IMR-90 (cell line): ENCODE measurements around the gene PITX2. TPM values are rescaled to one million over a fixed set of nuclear protein-coding genes. Genes with fewer than 3 reads are reported as not detected.

Experiments used
- ATAC-seq: fragments of 200-7000 bp; cut with Tn5 transposase; 2 replicates; pipeline ENCODE4 v1.9.1; 2020; ENCODE audit warnings: low read depth, mild to moderate bottlenecking, moderate library complexity
- BruUV-seq: library from RNA; stranded (reverse); fragments of 400-500 nt; replicated peaks from 2 replicates; lab custom pipeline; 2021; lab: Mats Ljungman, UMichigan
- CTCF ChIA-PET: fragments of 300-600 bp; formaldehyde crosslinking; extraction: SDS; loops from one replicate; lab custom pipeline; 2021; ENCODE audit warnings: antibody characterized with exemption; lab: Yijun Ruan, JAX
- POLR2A ChIA-PET: fragments of 300-600 bp; sonication (Branson Sonifier 250); formaldehyde crosslinking; loops from one replicate; lab custom pipeline; 2022; ENCODE audit warnings: antibody characterized with exemption; ENCODE audit not compliant: unreplicated experiment; lab: Charles Lee
- DNase-seq: peaks from one replicate; pipeline ENCODE4 v3.0.0; 2013
- H2AFZ ChIP-seq: replicated peaks from 2 replicates; pipeline ENCODE3; 2013; ENCODE audit warnings: low read length, mild to moderate bottlenecking; ENCODE audit not compliant: poor library complexity
- H2AK5ac ChIP-seq: 2 replicates; pipeline ENCODE4 v1.6.1; 2013; ENCODE audit warnings: low read depth, low read length, inconsistent platforms
- H2AK9ac ChIP-seq: replicated peaks from 2 replicates; pipeline ENCODE3; 2013; ENCODE audit warnings: mild to moderate bottlenecking, low read depth, low read length, moderate library complexity; ENCODE audit not compliant: poor library complexity
- H2BK120ac ChIP-seq: 2 replicates; pipeline ENCODE4 v1.6.1; 2013; ENCODE audit warnings: low read depth, low read length, inconsistent platforms
- H2BK15ac ChIP-seq: 3 replicates; pipeline ENCODE4 v1.6.1; 2013; ENCODE audit warnings: low read depth, low read length, inconsistent platforms
- H2BK20ac ChIP-seq: 2 replicates; pipeline ENCODE4 v1.6.1; 2013; ENCODE audit warnings: low read depth, mild to moderate bottlenecking, inconsistent platforms, low read length, moderate library complexity
- H2BK5ac ChIP-seq: 2 replicates; pipeline ENCODE4 v1.6.1; 2013; ENCODE audit warnings: mild to moderate bottlenecking, low read depth, low read length, inconsistent platforms; ENCODE audit not compliant: poor library complexity, severe bottlenecking
- H3K14ac ChIP-seq: replicated peaks from 2 replicates; pipeline ENCODE4 v1.6.1; 2013; ENCODE audit warnings: low read depth, low read length, inconsistent platforms
- H3K18ac ChIP-seq: 2 replicates; pipeline ENCODE4 v1.6.1; 2013; ENCODE audit warnings: low read depth, low read length, control low read depth
- H3K23ac ChIP-seq: 2 replicates; pipeline ENCODE4 v1.6.1; 2013; ENCODE audit warnings: low read depth, low read length, inconsistent platforms
- H3K27ac ChIP-seq: 2 replicates; pipeline ENCODE4 v1.5.1; 2013; ENCODE audit warnings: mild to moderate bottlenecking, control low read depth, low read length; ENCODE audit not compliant: insufficient read depth
- H3K27me3 ChIP-seq: 2 replicates; pipeline ENCODE4 v1.6.1; 2013; ENCODE audit warnings: low read length; ENCODE audit not compliant: control insufficient read depth, insufficient read depth
- H3K36me3 ChIP-seq: 2 replicates; pipeline ENCODE4 v1.6.1; 2013; ENCODE audit warnings: low read length, mixed read lengths; ENCODE audit not compliant: control insufficient read depth, insufficient read depth
- H3K4ac ChIP-seq: 2 replicates; pipeline ENCODE4 v1.6.1; 2013; ENCODE audit warnings: low read depth, low read length, inconsistent platforms
- H3K4me1 ChIP-seq: 2 replicates; pipeline ENCODE4 v1.6.1; 2013; ENCODE audit warnings: low read length, mixed read lengths; ENCODE audit not compliant: control insufficient read depth, insufficient read depth
- H3K4me2 ChIP-seq: 2 replicates; pipeline ENCODE4 v1.6.1; 2013; ENCODE audit warnings: low read depth, mild to moderate bottlenecking, control low read depth, low read length, moderate library complexity
- H3K4me3 ChIP-seq: 2 replicates; pipeline ENCODE4 v1.5.1; 2013; ENCODE audit warnings: low read depth, mild to moderate bottlenecking, control low read depth, low read length, moderate library complexity; ENCODE audit not compliant: insufficient read depth
- H3K56ac ChIP-seq: 2 replicates; pipeline ENCODE4 v1.6.1; 2013; ENCODE audit warnings: low read length, inconsistent platforms; ENCODE audit not compliant: insufficient read depth; ENCODE audit errors: extremely low read depth
- H3K79me1 ChIP-seq, 2 experiments: 2 replicates each; pipeline ENCODE4 v1.6.1; 2013; ENCODE audit warnings: low read length in 2 of 2, inconsistent platforms in 1 of 2, low read depth in 1 of 2
- H3K9ac ChIP-seq: 2 replicates; pipeline ENCODE4 v1.6.1; 2013; ENCODE audit warnings: low read depth, low read length, control low read depth
- H3K9me1 ChIP-seq: 2 replicates; pipeline ENCODE4 v1.6.1; 2013; ENCODE audit warnings: low read length, inconsistent platforms; ENCODE audit not compliant: insufficient read depth
- H3K9me3 ChIP-seq: 2 replicates; pipeline ENCODE4 v1.6.1; 2013; ENCODE audit warnings: low read length; ENCODE audit not compliant: control insufficient read depth, insufficient read depth
- H4K20me1 ChIP-seq: 2 replicates; pipeline ENCODE4 v1.6.1; 2013; ENCODE audit warnings: low read length, inconsistent platforms; ENCODE audit not compliant: insufficient read depth
- H4K5ac ChIP-seq: 2 replicates; pipeline ENCODE4 v1.6.1; 2013; ENCODE audit warnings: mild to moderate bottlenecking, low read depth, low read length, control low read depth
- H4K8ac ChIP-seq, 2 experiments: 2 replicates each; pipeline ENCODE4 v1.6.1; 2013; ENCODE audit warnings: low read depth in 2 of 2, low read length in 2 of 2, control low read depth in 1 of 2, inconsistent platforms in 1 of 2
- H4K91ac ChIP-seq: 2 replicates; pipeline ENCODE4 v1.6.1; 2013; ENCODE audit warnings: low read depth, low read length, inconsistent platforms; ENCODE audit not compliant: insufficient read depth
- CEBPB ChIP-seq: IDR thresholded peaks from 2 replicates; pipeline ENCODE4 v1.6.1; 2012; ENCODE audit warnings: low read depth, low read length, improper control_type of control experiment
- CHD1 ChIP-seq: IDR thresholded peaks from 2 replicates; pipeline ENCODE4 v1.6.1; 2012; ENCODE audit warnings: low read depth, low read length, improper control_type of control experiment
- CTCF ChIP-seq: conservative IDR thresholded peaks from 2 replicates; pipeline ENCODE4 v1.5.1; 2012; ENCODE audit warnings: mild to moderate bottlenecking, low read depth, low read length, improper control_type of control experiment
- MXI1 ChIP-seq: IDR thresholded peaks from 2 replicates; pipeline ENCODE4 v1.6.1; 2012; ENCODE audit warnings: low read depth, mild to moderate bottlenecking, low read length, moderate library complexity, borderline replicate concordance
- RAD21 ChIP-seq: IDR thresholded peaks from 2 replicates; pipeline ENCODE4 v1.6.1; 2012; ENCODE audit warnings: low read length, improper control_type of control experiment
- SMC3 ChIP-seq: fragments of 150-350 bp; IDR thresholded peaks from 2 replicates; pipeline ENCODE4 v1.6.1; 2016; ENCODE audit warnings: low read depth, mild to moderate bottlenecking, antibody characterized with exemption, low read length, moderate library complexity
- USF2 ChIP-seq: fragments of 150-350 bp; IDR thresholded peaks from 2 replicates; pipeline ENCODE4 v1.6.1; 2017; ENCODE audit warnings: mild to moderate bottlenecking, antibody characterized with exemption, low read length, low read depth
- WGBS, 2 experiments: methylation state at CpG; one replicate each; pipeline versions ENCODE4 v1.1.5 to v1.1.7; 2013; ENCODE audit warnings: missing lambda C conversion rate in 2 of 2; ENCODE audit not compliant: insufficient read length in 1 of 2; ENCODE audit errors: extremely low coverage in 2 of 2; 5-methylcytosine and 5-hydroxymethylcytosine counted together
- dilution Hi-C: fragments of 300-500 bp; cut with HindIII; formaldehyde crosslinking; loops from one replicate; pipeline ENCODE4 v1.14.3; 2018; ENCODE audit warnings: low sequenced_read_pairs; ENCODE audit not compliant: unreplicated experiment
- in situ Hi-C: fragments of 300-500 bp; cut with MboI; formaldehyde crosslinking; loops from 3 replicates; pipeline ENCODE4 v1.14.3; 2019; ENCODE audit warnings: low sequenced_read_pairs, inconsistent platforms, mixed read lengths
- intact Hi-C: fragments of 100-400 bp; cut with micrococcal nuclease; formaldehyde crosslinking; loops from 2 replicates; pipeline ENCODE4 v1.10.0; 2022
- polyA plus RNA-seq, 3 experiments: library from polyadenylated mRNA; depleted of rRNA; stranded (reverse); fragments of >200 nt; gene quantifications; 2 replicates each; pipeline ENCODE4 v1.2.3, GENCODE V29; 2012; ENCODE audit warnings: low replicate concordance in 1 of 3
- total RNA-seq: library from RNA; depleted of rRNA; stranded (reverse); fragments of >200 nt; gene quantifications from 2 replicates; pipeline ENCODE4 v1.2.3, GENCODE V29; 2012

The PITX2 gene
- total and polyA plus RNA-seq, 2 of the 4 experiments (the other 2 are of a cell fraction): 3.0 to 6.3 TPM

- Histone ChIP-seq H2BK5ac (no peak overlapping the region), H3K27me3 (peaks cover 78% of the 10 kb centered on the region), H2AFZ (no peak overlapping the region), H2AK5ac (no peak overlapping the region), H3K23ac (no peak overlapping the region), H3K9me1 (no peaks in the 10 kb centered on the region), H2BK20ac (no peak overlapping the region), H3K9ac (no peak overlapping the region), H2BK120ac (no peak overlapping the region), H3K79me1 (no peaks in the 10 kb centered on the region), H3K14ac (no peak overlapping the region), H3K36me3 (no peaks in the 10 kb centered on the region), H2AK9ac (no peak overlapping the region), H3K4me2 (no peak overlapping the region), H3K18ac (no peak overlapping the region), H4K20me1 (no peaks in the 10 kb centered on the region), H3K27ac (no peak overlapping the region), H2BK15ac (no peak overlapping the region), H3K4me1 (0 out of 2 replicates have a peak, but pooled peaks cover under 1% of the 10 kb centered on the region), H3K9me3 (peaks cover 2% of the 10 kb centered on the region; the same call in 1 of the 2 replicates), H4K5ac (no peak overlapping the region), H3K4me3 (no peak overlapping the region), H4K91ac (no peak overlapping the region), H3K4ac (no peak overlapping the region), H3K56ac (no peak overlapping the region), H4K8ac (no peak overlapping the region)
- in situ Hi-C loops: loop anchor here (25.0 kb wide), 2 partner anchors 661 to 1411 kb away; no protein-coding TSS in a partner anchor
- ChIA-PET CTCF (interaction anchor here (0.9 kb wide), 1 partner anchor 22 kb away, joined by 3 read pairs; no protein-coding TSS in a partner anchor), POLR2A (no interaction called here)
- WGBS, 2 experiments: 40% methylated on average over 1 of the region's 13 CpGs; no CpG with 5 or more reads in 1 of the 2 experiments
- dilution Hi-C loops: no loop called here
- ATAC-seq (no peak), DNase-seq (no peak)
- TF ChIP-seq USF2 (no peak), SMC3 (no peak), CHD1 (no peak), RAD21 (no peak), MXI1 (no peak), CEBPB (no peak), CTCF (no peak)
- intact Hi-C loops: no loop called here
- BruUV-seq: no TSS peak
Measured at GRCh38 chr4:110626532-110627153, 3.8 kb upstream of the PITX2 start.
